Liver (tissue), 9 donors: ENCODE measurements around the gene PTPRQ. TPM values are rescaled to one million over a fixed set of nuclear protein-coding genes. Genes with fewer than 3 reads are reported as not detected.

Source experiments
- DNase-seq: peaks from one replicate; pipeline ENCODE4 v3.0.0-alpha.2; 2017; ENCODE audit warnings: low spot score
- H3K27ac ChIP-seq, 2 donors: one replicate each; pipeline ENCODE4 v1.7.0; 2013; ENCODE audit warnings: inconsistent platforms in 2 of 2, low read length in 2 of 2, control low read depth in 1 of 2, low read depth in 1 of 2, mild to moderate bottlenecking in 1 of 2
- H3K27me3 ChIP-seq, 4 donors: one replicate each; pipeline versions ENCODE4 v1.6.1 to v1.7.0; 2013; ENCODE audit warnings: low read length in 3 of 4, inconsistent platforms in 1 of 4, mild to moderate bottlenecking in 1 of 4, moderate library complexity in 1 of 4; ENCODE audit not compliant: control insufficient read depth in 4 of 4, insufficient read depth in 4 of 4
- H3K36me3 ChIP-seq, 4 donors: one replicate each; pipeline versions ENCODE4 v1.6.1 to v1.7.0; 2013; ENCODE audit warnings: low read length in 3 of 4, mild to moderate bottlenecking in 3 of 4, low read depth in 1 of 4, moderate library complexity in 1 of 4; ENCODE audit not compliant: control insufficient read depth in 4 of 4, insufficient read depth in 3 of 4
- H3K4me1 ChIP-seq, 4 donors: one replicate each; pipeline versions ENCODE4 v1.6.1 to v1.7.0; 2013; ENCODE audit warnings: low read length in 3 of 4, mild to moderate bottlenecking in 3 of 4, moderate library complexity in 1 of 4; ENCODE audit not compliant: control insufficient read depth in 4 of 4, insufficient read depth in 4 of 4
- H3K4me3 ChIP-seq, 3 donors: one replicate each; pipeline versions ENCODE4 v1.6.1 to v1.7.0; 2013; ENCODE audit warnings: low read length in 3 of 3, control low read depth in 1 of 3, low read depth in 1 of 3, mild to moderate bottlenecking in 1 of 3
- H3K9ac ChIP-seq, 2 donors: one replicate each; pipeline ENCODE4 v1.7.0; 2013; ENCODE audit warnings: low read length in 2 of 2, mild to moderate bottlenecking in 2 of 2, moderate library complexity in 2 of 2, control low read depth in 1 of 2, low read depth in 1 of 2
- H3K9me3 ChIP-seq, 4 donors: one replicate each; pipeline versions ENCODE4 v1.6.1 to v1.7.0; 2013; ENCODE audit warnings: low read length in 3 of 4; ENCODE audit not compliant: control insufficient read depth in 4 of 4
- EGR1 ChIP-seq, 2 donors: IDR thresholded peaks; 2 replicates each; pipeline ENCODE4 v1.6.1; 2016 to 2018; ENCODE audit warnings: antibody characterized with exemption in 2 of 2, low read depth in 2 of 2
- FOXA1 ChIP-seq: IDR thresholded peaks from 2 replicates; pipeline ENCODE4 v1.6.1; 2016; ENCODE audit warnings: antibody characterized with exemption
- FOXA2 ChIP-seq: IDR thresholded peaks from 2 replicates; pipeline ENCODE4 v1.6.1; 2016; ENCODE audit warnings: antibody characterized with exemption
- HNF4G ChIP-seq: IDR thresholded peaks from 2 replicates; pipeline ENCODE4 v1.6.1; 2016; ENCODE audit warnings: antibody characterized with exemption
- JUND ChIP-seq, 2 donors: IDR thresholded peaks; 2 replicates each; pipeline ENCODE4 v1.6.1; 2016; ENCODE audit warnings: antibody characterized with exemption in 2 of 2
- NR2F2 ChIP-seq: IDR thresholded peaks from 2 replicates; pipeline ENCODE4 v1.6.1; 2016; ENCODE audit warnings: antibody characterized with exemption
- RAD21 ChIP-seq, 2 donors: IDR thresholded peaks; 2 replicates each; pipeline ENCODE4 v1.6.1; 2016; ENCODE audit warnings: antibody characterized with exemption in 2 of 2, mild to moderate bottlenecking in 2 of 2
- RXRA ChIP-seq, 2 donors: IDR thresholded peaks; 2 replicates each; pipeline ENCODE4 v1.6.1; 2017 to 2018; ENCODE audit warnings: antibody characterized with exemption in 2 of 2, mild to moderate bottlenecking in 1 of 2
- SP1 ChIP-seq: IDR thresholded peaks from 2 replicates; pipeline ENCODE4 v1.6.1; 2018; ENCODE audit warnings: antibody characterized with exemption, mild to moderate bottlenecking
- TAF1 ChIP-seq: conservative IDR thresholded peaks from 2 replicates; pipeline ENCODE4 v1.6.1; 2016; ENCODE audit warnings: antibody characterized with exemption, mild to moderate bottlenecking
- WGBS: extraction: QIAGEN DNeasy Blood & Tissue Kit; methylation state at CpG from one replicate; pipeline ENCODE4 v1.1.7; 2013; 5-methylcytosine and 5-hydroxymethylcytosine counted together
- polyA plus RNA-seq, 2 donors: library from polyadenylated mRNA; stranded (reverse) in 1 of 2; unstranded in 1 of 2; fragments of 200-250 nt in 1 of 2; fragments of >200 nt in 1 of 2; fragmentation: Nextera tagmentation in 1 of 2; extraction: Ambion mirVana in 1 of 2; gene quantifications; one replicate each; pipeline versions ENCODE4 v1.2.1 to v1.2.3, GENCODE V29; 2013 to 2015
- total RNA-seq, 2 donors: library from RNA; depleted of rRNA; stranded (reverse); fragments of >200 nt; gene quantifications; one replicate each; pipeline ENCODE4 v1.2.3, GENCODE V29; 2014
- TF ChIP-seq, protein P1 (sequence below): fragments of 150-350 bp; IDR thresholded peaks from 2 replicates; pipeline ENCODE4 v1.5.1; 2017; ENCODE audit warnings: improper control_type of control experiment, low read depth, low read length; ENCODE audit not compliant: missing input control
- TF ChIP-seq, protein P2 (sequence below): IDR thresholded peaks from 2 replicates; pipeline ENCODE4 v1.6.1; 2016; ENCODE audit warnings: antibody characterized with exemption
- TF ChIP-seq, protein P3 (sequence below): IDR thresholded peaks from 2 replicates; pipeline ENCODE4 v1.6.1; 2016; ENCODE audit warnings: antibody characterized with exemption, mild to moderate bottlenecking
- donor health status: healthy.
- donor health status: healthy.
- donor health status: healthy.
- donor health status: healthy.
- donor health status: healthy.

PTPRQ gene
- total and polyA plus RNA-seq, 4 donors: 0.02 to 0.08 (median 0.04) TPM

DNA sequence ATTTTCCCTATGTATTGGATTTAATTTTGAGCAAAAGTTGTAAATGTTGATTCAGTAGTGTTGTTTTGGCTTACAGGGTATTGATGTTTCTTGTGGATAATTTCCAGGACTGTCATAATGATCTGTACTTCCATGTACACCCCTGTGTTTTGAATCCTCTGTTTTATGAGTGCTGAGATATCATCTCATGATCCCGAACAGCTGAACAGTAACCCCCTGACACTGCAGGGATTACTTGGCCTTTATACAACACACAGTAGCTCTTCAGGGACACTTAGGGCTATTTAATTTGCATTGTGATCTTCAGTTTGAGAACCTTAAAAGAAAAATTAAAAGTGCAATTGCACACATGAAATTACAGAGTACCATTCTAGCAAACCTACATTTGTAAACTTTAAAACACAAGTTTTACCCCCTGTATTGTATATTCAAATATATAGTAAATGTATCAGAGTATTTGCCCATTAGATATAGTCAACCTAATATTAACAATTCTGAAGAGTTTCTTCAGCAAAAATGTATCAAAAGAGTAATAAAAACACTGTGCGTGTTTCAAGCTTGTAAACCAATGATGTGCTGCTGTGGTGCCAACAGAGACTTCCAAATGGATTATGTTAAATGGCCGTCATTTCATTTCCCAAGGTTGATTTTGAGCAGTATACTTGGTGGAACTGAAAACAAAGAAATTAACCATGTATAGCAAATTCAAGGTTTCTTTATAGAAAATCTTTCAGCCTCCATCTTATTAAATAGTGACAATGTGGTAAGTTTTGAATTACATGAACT, 235.5 kb downstream of the PTPRQ start (continued):
- TF ChIP-seq, protein P1, sequence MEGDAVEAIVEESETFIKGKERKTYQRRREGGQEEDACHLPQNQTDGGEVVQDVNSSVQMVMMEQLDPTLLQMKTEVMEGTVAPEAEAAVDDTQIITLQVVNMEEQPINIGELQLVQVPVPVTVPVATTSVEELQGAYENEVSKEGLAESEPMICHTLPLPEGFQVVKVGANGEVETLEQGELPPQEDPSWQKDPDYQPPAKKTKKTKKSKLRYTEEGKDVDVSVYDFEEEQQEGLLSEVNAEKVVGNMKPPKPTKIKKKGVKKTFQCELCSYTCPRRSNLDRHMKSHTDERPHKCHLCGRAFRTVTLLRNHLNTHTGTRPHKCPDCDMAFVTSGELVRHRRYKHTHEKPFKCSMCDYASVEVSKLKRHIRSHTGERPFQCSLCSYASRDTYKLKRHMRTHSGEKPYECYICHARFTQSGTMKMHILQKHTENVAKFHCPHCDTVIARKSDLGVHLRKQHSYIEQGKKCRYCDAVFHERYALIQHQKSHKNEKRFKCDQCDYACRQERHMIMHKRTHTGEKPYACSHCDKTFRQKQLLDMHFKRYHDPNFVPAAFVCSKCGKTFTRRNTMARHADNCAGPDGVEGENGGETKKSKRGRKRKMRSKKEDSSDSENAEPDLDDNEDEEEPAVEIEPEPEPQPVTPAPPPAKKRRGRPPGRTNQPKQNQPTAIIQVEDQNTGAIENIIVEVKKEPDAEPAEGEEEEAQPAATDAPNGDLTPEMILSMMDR: no peak
- TF ChIP-seq NR2F2 (no peak), FOXA1 (no peak), RAD21 (IDR thresholded peaks at IDR 0.05) (no peak), SP1 (no peak), TAF1 (no peak), RXRA (IDR thresholded peaks at IDR 0.05) (no peak), HNF4G (no peak)
- TF ChIP-seq, protein P2, sequence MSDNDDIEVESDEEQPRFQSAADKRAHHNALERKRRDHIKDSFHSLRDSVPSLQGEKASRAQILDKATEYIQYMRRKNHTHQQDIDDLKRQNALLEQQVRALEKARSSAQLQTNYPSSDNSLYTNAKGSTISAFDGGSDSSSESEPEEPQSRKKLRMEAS: no peak

DNA sequence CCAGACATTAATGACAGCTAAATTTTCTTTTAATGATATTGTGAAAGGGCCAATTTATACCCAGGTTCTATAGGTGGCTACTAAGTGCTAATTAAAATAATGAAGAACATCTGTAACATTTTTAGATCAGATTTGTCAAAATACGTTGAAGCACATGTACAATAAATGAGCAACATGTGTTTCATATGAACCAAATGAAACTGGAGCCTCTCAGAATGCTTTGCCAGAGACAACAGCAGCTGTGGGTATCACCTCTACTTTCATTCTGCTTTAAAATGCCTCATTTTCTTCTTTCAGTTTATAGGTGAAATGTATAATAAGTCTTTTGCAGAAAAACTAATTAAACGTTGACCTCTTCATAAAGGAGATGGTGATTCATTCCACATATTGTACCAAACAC, 237.3 kb downstream of the PTPRQ start:
- no peak overlapping the region for H3K27ac ChIP-seq
- 80% methylated on average over 2 of the region's 2 CpGs for WGBS
- H3K4me1 ChIP-seq: peaks cover 0 to 4% (median 0%) of the 10 kb centered on the region in 4 donors
- H3K27me3 ChIP-seq: no peaks in the 10 kb centered on the region
- no peaks in the 10 kb centered on the region for H3K9me3 ChIP-seq
- no peaks in the 10 kb centered on the region for H3K36me3 ChIP-seq
- H3K9ac ChIP-seq: no peak overlapping the region
- H3K4me3 ChIP-seq: no peak overlapping the region
- no peak for DNase-seq
- TF ChIP-seq, protein P2: no peak
- TF ChIP-seq NR2F2: no peak
- TF ChIP-seq FOXA1: no peak
- no peak for TF ChIP-seq TAF1
- TF ChIP-seq, protein P1: no peak
- TF ChIP-seq FOXA2: no peak
- no peak for TF ChIP-seq HNF4G
- TF ChIP-seq RAD21 (IDR thresholded peaks at IDR 0.05): no peak
- TF ChIP-seq SP1: no peak
- TF ChIP-seq, protein P3, sequence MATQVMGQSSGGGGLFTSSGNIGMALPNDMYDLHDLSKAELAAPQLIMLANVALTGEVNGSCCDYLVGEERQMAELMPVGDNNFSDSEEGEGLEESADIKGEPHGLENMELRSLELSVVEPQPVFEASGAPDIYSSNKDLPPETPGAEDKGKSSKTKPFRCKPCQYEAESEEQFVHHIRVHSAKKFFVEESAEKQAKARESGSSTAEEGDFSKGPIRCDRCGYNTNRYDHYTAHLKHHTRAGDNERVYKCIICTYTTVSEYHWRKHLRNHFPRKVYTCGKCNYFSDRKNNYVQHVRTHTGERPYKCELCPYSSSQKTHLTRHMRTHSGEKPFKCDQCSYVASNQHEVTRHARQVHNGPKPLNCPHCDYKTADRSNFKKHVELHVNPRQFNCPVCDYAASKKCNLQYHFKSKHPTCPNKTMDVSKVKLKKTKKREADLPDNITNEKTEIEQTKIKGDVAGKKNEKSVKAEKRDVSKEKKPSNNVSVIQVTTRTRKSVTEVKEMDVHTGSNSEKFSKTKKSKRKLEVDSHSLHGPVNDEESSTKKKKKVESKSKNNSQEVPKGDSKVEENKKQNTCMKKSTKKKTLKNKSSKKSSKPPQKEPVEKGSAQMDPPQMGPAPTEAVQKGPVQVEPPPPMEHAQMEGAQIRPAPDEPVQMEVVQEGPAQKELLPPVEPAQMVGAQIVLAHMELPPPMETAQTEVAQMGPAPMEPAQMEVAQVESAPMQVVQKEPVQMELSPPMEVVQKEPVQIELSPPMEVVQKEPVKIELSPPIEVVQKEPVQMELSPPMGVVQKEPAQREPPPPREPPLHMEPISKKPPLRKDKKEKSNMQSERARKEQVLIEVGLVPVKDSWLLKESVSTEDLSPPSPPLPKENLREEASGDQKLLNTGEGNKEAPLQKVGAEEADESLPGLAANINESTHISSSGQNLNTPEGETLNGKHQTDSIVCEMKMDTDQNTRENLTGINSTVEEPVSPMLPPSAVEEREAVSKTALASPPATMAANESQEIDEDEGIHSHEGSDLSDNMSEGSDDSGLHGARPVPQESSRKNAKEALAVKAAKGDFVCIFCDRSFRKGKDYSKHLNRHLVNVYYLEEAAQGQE: no peak
- no peak for TF ChIP-seq JUND (IDR thresholded peaks at IDR 0.05)
- TF ChIP-seq EGR1 (IDR thresholded peaks at IDR 0.05; ENCODE audit: low read depth in 2 of 2): no peak
